Astrocyte (in vitro differentiated cells and primary cell): ENCODE data around the gene CDC42BPA. TPM values are rescaled to one million over a fixed set of nuclear protein-coding genes. Genes with fewer than 3 reads are reported as not detected.
A peak's percentile ranks its signal among the peaks of the same experiment; 100 is the strongest.

ENCODE experiments used
- DNase-seq: peaks from one replicate; pipeline ENCODE4 v3.0.0-alpha.2; 2010; ENCODE audit warnings: low read depth
- FAIRE-seq: peaks from 2 replicates; lab custom pipeline; 2011; peaks lifted over from hg19 to GRCh38; lab: Jason Lieb, UNC
- H2AFZ ChIP-seq: 2 replicates; pipeline ENCODE4 v1.6.0; 2012; ENCODE audit warnings: low read depth, low read length, inconsistent platforms
- H3K27ac ChIP-seq: 2 replicates; pipeline ENCODE4 v1.5.1; 2011; ENCODE audit warnings: low read depth, low read length, inconsistent platforms
- H3K27me3 ChIP-seq: 2 replicates; pipeline ENCODE4 v1.6.0; 2011; ENCODE audit warnings: low read length, inconsistent platforms; ENCODE audit not compliant: insufficient read depth
- H3K36me3 ChIP-seq: 2 replicates; pipeline ENCODE4 v1.5.1; 2011; ENCODE audit warnings: low read length, inconsistent platforms; ENCODE audit not compliant: insufficient read depth
- H3K4me1 ChIP-seq: 2 replicates; pipeline ENCODE4 v1.5.1; 2011; ENCODE audit warnings: low read length, inconsistent platforms; ENCODE audit not compliant: insufficient read depth
- H3K4me2 ChIP-seq: 2 replicates; pipeline ENCODE4 v1.6.0; 2012; ENCODE audit warnings: low read length, inconsistent platforms
- H3K4me3 ChIP-seq: 2 replicates; pipeline ENCODE4 v1.5.1; 2011; ENCODE audit warnings: low read depth, mild to moderate bottlenecking, low read length, inconsistent platforms; ENCODE audit not compliant: insufficient read depth
- H3K79me2 ChIP-seq: 2 replicates; pipeline ENCODE4 v1.6.0; 2012; ENCODE audit warnings: mild to moderate bottlenecking, low read length, inconsistent platforms; ENCODE audit not compliant: insufficient read depth
- H3K9ac ChIP-seq: 2 replicates; pipeline ENCODE4 v1.6.0; 2012; ENCODE audit warnings: mild to moderate bottlenecking, low read length, inconsistent platforms
- H3K9me3 ChIP-seq: 2 replicates; pipeline ENCODE4 v1.5.1; 2012; ENCODE audit warnings: low read depth, mild to moderate bottlenecking, low read length, inconsistent platforms; ENCODE audit not compliant: insufficient read depth
- H4K20me1 ChIP-seq: 2 replicates; pipeline ENCODE4 v1.6.0; 2012; ENCODE audit warnings: low read length, inconsistent platforms; ENCODE audit not compliant: insufficient read depth
- H3K27ac Mint-ChIP-seq: one replicate; pipeline ENCODE4 v1.8.0; 2021; ENCODE audit warnings: mild to moderate bottlenecking, mixed read lengths; ENCODE audit not compliant: unreplicated experiment
- H3K27me3 Mint-ChIP-seq: one replicate; pipeline ENCODE4 v1.8.0; 2021; ENCODE audit warnings: low read depth, mixed read lengths; ENCODE audit not compliant: unreplicated experiment
- H3K36me3 Mint-ChIP-seq: one replicate; pipeline ENCODE4 v1.8.0; 2021; ENCODE audit warnings: low read depth, mixed read lengths; ENCODE audit not compliant: unreplicated experiment
- H3K4me1 Mint-ChIP-seq: one replicate; pipeline ENCODE4 v1.8.0; 2021; ENCODE audit warnings: low read depth, mixed read lengths; ENCODE audit not compliant: unreplicated experiment
- H3K4me3 Mint-ChIP-seq: one replicate; pipeline ENCODE4 v1.8.0; 2021; ENCODE audit warnings: mild to moderate bottlenecking, moderate library complexity, mixed read lengths; ENCODE audit not compliant: unreplicated experiment
- H3K9me3 Mint-ChIP-seq: one replicate; pipeline ENCODE4 v1.8.0; 2021; ENCODE audit warnings: mild to moderate bottlenecking, mixed read lengths; ENCODE audit not compliant: unreplicated experiment
- CTCF ChIP-seq: IDR thresholded peaks from 2 replicates; pipeline ENCODE4 v1.5.1; 2011; ENCODE audit warnings: low read depth, mild to moderate bottlenecking, inconsistent platforms, low read length, moderate library complexity; ENCODE audit not compliant: insufficient read depth
- EZH2 ChIP-seq: IDR thresholded peaks from 2 replicates; pipeline ENCODE4 v1.6.1; 2012; ENCODE audit warnings: mild to moderate bottlenecking, low read length, inconsistent platforms; ENCODE audit not compliant: insufficient read depth
- total RNA-seq: library from RNA; stranded (reverse); gene quantifications from 2 replicates; pipeline ENCODE4 v1.2.1, GENCODE V29; 2021

The CDC42BPA gene
- total RNA-seq, 1 donor from 2014 or later = 34.5 TPM

DNA sequence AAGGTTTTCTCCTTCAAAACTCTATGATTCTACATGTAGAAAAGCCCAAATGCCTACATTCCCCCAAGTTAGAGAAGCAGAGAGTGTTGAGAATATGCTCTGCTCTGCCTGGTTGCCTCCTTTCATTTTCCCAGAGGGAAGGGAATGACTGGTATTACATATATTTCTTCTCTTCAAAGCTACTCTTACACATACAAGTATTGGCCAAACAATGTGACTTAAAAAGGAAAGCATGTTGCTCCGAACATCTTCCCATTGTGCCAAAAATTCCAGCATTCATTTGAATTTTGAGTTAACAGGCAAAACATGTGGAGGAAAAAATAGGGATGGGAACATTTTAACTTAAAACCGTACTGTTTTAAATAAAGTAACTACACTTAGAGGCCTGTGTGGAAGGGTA, 253.0 kb downstream of the CDC42BPA start:
- Mint-ChIP-seq H3K36me3 (peaks cover 4% of the 10 kb centered on the region), H3K4me3 (no peak overlapping the region), H3K4me1 (peaks cover 13% of the 10 kb centered on the region), H3K27ac (no peak overlapping the region), H3K27me3 (no peaks in the 10 kb centered on the region), H3K9me3 (no peaks in the 10 kb centered on the region)
- Histone ChIP-seq H3K79me2 (no peaks in the 10 kb centered on the region), H3K9ac (no peak overlapping the region), H3K27ac (no peak overlapping the region), H3K9me3 (no peaks in the 10 kb centered on the region), H2AFZ (no peak overlapping the region), H3K4me1 (no peaks in the 10 kb centered on the region), H3K36me3 (peaks cover 7% of the 10 kb centered on the region), H3K27me3 (no peaks in the 10 kb centered on the region), H4K20me1 (no peaks in the 10 kb centered on the region), H3K4me3 (no peak overlapping the region), H3K4me2 (no peak overlapping the region)
- no peak for TF ChIP-seq EZH2
- TF ChIP-seq CTCF = no peak
- DNase-seq (peak; percentile 18), FAIRE-seq (no peak)

DNA sequence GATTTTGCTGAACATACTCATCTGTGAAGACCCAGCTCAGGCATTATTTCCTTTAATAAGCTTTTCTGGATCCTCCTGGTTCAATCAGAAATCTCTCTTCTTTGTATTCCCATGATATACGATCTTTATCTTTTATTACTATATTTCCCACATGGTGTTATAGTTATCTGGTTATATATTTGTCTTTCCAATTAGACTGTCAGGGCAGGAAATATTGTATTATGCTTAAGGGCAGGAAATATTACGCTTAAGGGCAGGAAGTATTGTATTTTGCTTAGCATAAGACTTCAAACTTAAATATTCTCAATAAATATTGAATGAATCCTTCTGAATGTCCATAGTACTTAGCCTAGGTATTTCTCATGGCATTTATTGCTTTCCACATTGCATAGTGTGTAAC, 256.0 kb downstream of the CDC42BPA start:
- H2AFZ ChIP-seq = no peak overlapping the region
- FAIRE-seq (no peak), DNase-seq (no peak)
- no peak overlapping the region for H3K4me3 ChIP-seq
- Mint-ChIP-seq H3K9me3 (no peaks in the 10 kb centered on the region), H3K36me3 (peaks cover 6% of the 10 kb centered on the region), H3K27ac (no peak overlapping the region), H3K27me3 (no peaks in the 10 kb centered on the region), H3K4me1 (peaks cover 17% of the 10 kb centered on the region), H3K4me3 (no peak overlapping the region)
- no peaks in the 10 kb centered on the region for H3K79me2 ChIP-seq
- no peak for TF ChIP-seq CTCF
- no peak for TF ChIP-seq EZH2
- H4K20me1 ChIP-seq = no peaks in the 10 kb centered on the region
- no peak overlapping the region for H3K4me2 ChIP-seq
- H3K9ac ChIP-seq = no peak overlapping the region
- no peaks in the 10 kb centered on the region for H3K36me3 ChIP-seq
- no peaks in the 10 kb centered on the region for H3K27me3 ChIP-seq
- no peaks in the 10 kb centered on the region for H3K9me3 ChIP-seq
- H3K4me1 ChIP-seq = peaks cover 2% of the 10 kb centered on the region
- no peak overlapping the region for H3K27ac ChIP-seq

GRCh38 chr1:227059076-227059475, 259.2 kb downstream of the CDC42BPA start:
- Histone ChIP-seq H3K36me3 (no peaks in the 10 kb centered on the region), H3K9me3 (no peaks in the 10 kb centered on the region), H3K4me1 (peaks cover 2% of the 10 kb centered on the region), H3K4me2 (no peak overlapping the region), H3K9ac (no peak overlapping the region), H4K20me1 (no peaks in the 10 kb centered on the region), H3K27ac (peak overlapping the region; percentile 64), H3K27me3 (no peaks in the 10 kb centered on the region), H3K4me3 (no peak overlapping the region), H2AFZ (no peak overlapping the region), H3K79me2 (no peaks in the 10 kb centered on the region)
- Mint-ChIP-seq H3K36me3 (peaks cover 4% of the 10 kb centered on the region), H3K27ac (peak overlapping the region; percentile 94), H3K27me3 (no peaks in the 10 kb centered on the region), H3K9me3 (no peaks in the 10 kb centered on the region), H3K4me3 (peak overlapping the region; percentile 27), H3K4me1 (peaks cover 13% of the 10 kb centered on the region)
- no peak for DNase-seq
- TF ChIP-seq EZH2 (no peak), CTCF (no peak)
- no peak for FAIRE-seq
